Right lobe of liver (tissue), 4 donors: ENCODE results near the gene ANXA6.

Experiments
- POLR2A ChIP-seq: fragments of 450-650 bp; IDR thresholded peaks from one replicate; pipeline ENCODE4 v1.6.1; 2017; ENCODE audit warnings: antibody characterized with exemption, mild to moderate bottlenecking
- TF ChIP-seq, protein P1 (sequence below), 4 donors: fragments of 200-600 bp in 3 of 4; fragments of 450-650 bp in 1 of 4; IDR thresholded peaks; one replicate each; pipeline versions ENCODE4 v1.5.1 to v1.8.0; 2016 to 2022; ENCODE audit warnings: antibody characterized with exemption in 4 of 4, mild to moderate bottlenecking in 2 of 4
- donor health status: DM: no; HTN: no; CAD: no.
- donor health status: DM: no; HTN: no; CAD: no.
- donor health status: DM: no; HTN: yes; CAD: no.

DNA sequence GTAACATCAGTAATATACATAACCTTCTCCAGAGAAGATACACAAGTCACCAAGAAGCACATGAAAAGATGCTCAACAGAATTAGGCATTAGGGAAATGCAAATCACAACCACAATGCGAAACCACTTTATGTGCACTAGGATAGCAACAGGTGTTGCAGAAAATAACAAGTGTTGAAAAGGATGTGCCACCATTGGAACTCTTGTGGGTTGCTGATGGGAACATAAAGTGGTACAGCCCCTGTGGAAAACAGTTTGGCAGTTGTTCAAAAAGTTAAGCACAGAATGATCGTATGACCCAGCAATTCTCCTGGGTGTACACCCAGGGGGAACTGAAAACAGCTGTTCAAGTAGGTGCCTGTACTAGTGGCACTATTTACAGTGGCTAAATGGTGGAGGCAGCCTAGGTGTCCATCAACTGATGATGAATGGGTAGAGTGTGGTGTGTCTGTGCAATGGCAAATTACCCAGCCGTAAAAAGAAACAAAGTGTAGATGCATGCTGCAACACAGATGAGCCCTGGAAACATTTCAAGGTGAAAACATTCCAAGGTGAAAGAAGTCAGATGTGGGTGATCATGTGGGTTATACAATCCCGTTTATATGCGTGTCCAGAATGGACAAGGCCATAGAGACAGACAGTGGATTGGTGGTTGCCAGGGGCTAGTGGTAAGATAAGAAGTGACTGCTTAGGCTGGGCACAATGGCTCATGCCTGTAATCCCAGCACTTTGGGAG, 39.1 kb upstream of the ANXA6 start:
- TF ChIP-seq, protein P1, sequence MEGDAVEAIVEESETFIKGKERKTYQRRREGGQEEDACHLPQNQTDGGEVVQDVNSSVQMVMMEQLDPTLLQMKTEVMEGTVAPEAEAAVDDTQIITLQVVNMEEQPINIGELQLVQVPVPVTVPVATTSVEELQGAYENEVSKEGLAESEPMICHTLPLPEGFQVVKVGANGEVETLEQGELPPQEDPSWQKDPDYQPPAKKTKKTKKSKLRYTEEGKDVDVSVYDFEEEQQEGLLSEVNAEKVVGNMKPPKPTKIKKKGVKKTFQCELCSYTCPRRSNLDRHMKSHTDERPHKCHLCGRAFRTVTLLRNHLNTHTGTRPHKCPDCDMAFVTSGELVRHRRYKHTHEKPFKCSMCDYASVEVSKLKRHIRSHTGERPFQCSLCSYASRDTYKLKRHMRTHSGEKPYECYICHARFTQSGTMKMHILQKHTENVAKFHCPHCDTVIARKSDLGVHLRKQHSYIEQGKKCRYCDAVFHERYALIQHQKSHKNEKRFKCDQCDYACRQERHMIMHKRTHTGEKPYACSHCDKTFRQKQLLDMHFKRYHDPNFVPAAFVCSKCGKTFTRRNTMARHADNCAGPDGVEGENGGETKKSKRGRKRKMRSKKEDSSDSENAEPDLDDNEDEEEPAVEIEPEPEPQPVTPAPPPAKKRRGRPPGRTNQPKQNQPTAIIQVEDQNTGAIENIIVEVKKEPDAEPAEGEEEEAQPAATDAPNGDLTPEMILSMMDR (IDR thresholded peaks at IDR 0.05), result no peak
- TF ChIP-seq POLR2A, result no peak
